ENCODE measurements around the gene ACRBP.

ACRBP gene

DNA sequence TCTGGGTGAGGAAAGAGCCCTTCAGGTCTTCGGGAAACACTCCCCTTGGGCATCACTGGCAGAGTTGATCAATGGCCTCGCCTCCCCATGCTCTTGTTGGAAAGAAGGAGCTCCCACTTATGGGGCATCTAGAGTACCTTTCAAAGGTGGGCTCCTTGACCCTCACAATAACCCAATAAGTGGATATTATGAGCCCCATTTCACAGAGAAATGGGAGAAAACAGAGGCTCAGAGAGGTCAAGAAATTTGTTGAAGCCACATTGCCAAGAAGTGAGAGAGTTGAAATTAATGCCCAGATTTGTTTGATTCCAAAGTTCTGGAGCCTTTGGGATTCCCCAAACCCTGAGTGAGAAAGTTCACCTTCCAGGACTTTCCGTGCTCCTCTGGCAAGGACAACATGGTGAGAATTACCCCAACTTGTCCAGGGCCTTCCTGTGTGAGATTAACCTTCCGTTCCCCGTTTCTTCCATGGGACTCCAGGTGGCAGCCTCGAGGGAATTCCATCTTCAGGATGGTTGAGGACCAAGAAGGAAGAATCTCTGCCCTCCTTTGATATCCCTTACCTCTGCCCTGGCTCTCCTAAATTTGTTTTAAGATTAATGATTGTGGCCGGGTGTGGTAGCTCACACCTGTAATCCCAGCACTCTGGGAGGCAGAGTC, 32.6 kb downstream of the ACRBP start:
- no peak for TF ChIP-seq ZNF8 (CRISPR knock-in tag; IDR thresholded peaks at IDR 0.05)
- no peak for TF ChIP-seq OSR1 (CRISPR knock-in tag; IDR thresholded peaks at IDR 0.05)
- TF ChIP-seq, protein P1, sequence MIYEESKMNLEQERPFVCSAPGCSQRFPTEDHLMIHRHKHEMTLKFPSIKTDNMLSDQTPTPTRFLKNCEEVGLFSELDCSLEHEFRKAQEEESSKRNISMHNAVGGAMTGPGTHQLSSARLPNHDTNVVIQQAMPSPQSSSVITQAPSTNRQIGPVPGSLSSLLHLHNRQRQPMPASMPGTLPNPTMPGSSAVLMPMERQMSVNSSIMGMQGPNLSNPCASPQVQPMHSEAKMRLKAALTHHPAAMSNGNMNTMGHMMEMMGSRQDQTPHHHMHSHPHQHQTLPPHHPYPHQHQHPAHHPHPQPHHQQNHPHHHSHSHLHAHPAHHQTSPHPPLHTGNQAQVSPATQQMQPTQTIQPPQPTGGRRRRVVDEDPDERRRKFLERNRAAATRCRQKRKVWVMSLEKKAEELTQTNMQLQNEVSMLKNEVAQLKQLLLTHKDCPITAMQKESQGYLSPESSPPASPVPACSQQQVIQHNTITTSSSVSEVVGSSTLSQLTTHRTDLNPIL (CRISPR knock-in tag; IDR thresholded peaks at IDR 0.05; ENCODE audit: low read depth), result no peak
- TF ChIP-seq, protein P2, sequence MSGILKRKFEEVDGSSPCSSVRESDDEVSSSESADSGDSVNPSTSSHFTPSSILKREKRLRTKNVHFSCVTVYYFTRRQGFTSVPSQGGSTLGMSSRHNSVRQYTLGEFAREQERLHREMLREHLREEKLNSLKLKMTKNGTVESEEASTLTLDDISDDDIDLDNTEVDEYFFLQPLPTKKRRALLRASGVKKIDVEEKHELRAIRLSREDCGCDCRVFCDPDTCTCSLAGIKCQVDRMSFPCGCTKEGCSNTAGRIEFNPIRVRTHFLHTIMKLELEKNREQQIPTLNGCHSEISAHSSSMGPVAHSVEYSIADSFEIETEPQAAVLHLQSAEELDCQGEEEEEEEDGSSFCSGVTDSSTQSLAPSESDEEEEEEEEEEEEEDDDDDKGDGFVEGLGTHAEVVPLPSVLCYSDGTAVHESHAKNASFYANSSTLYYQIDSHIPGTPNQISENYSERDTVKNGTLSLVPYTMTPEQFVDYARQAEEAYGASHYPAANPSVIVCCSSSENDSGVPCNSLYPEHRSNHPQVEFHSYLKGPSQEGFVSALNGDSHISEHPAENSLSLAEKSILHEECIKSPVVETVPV (CRISPR knock-in tag; IDR thresholded peaks at IDR 0.05), result no peak
- no peak for TF ChIP-seq ZC3H10 (CRISPR knock-in tag; IDR thresholded peaks at IDR 0.05)
- no peak for TF ChIP-seq BACH2 (CRISPR knock-in tag; IDR thresholded peaks at IDR 0.05; ENCODE audit: borderline replicate concordance)
- no peak for TF ChIP-seq ZFP30 (CRISPR knock-in tag; IDR thresholded peaks at IDR 0.05)
- TF ChIP-seq TCF4 (CRISPR knock-in tag; IDR thresholded peaks at IDR 0.05; ENCODE audit: borderline replicate concordance), result no peak
- TF ChIP-seq GLIS3 (CRISPR knock-in tag; IDR thresholded peaks at IDR 0.05), result no peak
- no peak for TF ChIP-seq SNAI2 (CRISPR knock-in tag; IDR thresholded peaks at IDR 0.05)
- no peak for TF ChIP-seq PPARA (CRISPR knock-in tag; IDR thresholded peaks at IDR 0.05; ENCODE audit: borderline replicate concordance)
- no peak for TF ChIP-seq ZNF70 (CRISPR knock-in tag; IDR thresholded peaks at IDR 0.05)
- TF ChIP-seq CSDC2 (CRISPR knock-in tag; IDR thresholded peaks at IDR 0.05), result no peak
- TF ChIP-seq RARB (CRISPR knock-in tag; IDR thresholded peaks at IDR 0.05), result no peak
- TF ChIP-seq, protein P3, sequence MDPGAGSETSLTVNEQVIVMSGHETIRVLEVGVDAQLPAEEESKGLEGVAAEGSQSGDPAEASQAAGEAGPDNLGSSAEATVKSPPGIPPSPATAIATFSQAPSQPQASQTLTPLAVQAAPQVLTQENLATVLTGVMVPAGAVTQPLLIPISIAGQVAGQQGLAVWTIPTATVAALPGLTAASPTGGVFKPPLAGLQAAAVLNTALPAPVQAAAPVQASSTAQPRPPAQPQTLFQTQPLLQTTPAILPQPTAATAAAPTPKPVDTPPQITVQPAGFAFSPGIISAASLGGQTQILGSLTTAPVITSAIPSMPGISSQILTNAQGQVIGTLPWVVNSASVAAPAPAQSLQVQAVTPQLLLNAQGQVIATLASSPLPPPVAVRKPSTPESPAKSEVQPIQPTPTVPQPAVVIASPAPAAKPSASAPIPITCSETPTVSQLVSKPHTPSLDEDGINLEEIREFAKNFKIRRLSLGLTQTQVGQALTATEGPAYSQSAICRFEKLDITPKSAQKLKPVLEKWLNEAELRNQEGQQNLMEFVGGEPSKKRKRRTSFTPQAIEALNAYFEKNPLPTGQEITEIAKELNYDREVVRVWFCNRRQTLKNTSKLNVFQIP (CRISPR knock-in tag; IDR thresholded peaks at IDR 0.05; ENCODE audit: borderline replicate concordance, low read depth), result no peak
- TF ChIP-seq ESRRG (CRISPR knock-in tag; IDR thresholded peaks at IDR 0.05), result no peak
- TF ChIP-seq, protein P4, sequence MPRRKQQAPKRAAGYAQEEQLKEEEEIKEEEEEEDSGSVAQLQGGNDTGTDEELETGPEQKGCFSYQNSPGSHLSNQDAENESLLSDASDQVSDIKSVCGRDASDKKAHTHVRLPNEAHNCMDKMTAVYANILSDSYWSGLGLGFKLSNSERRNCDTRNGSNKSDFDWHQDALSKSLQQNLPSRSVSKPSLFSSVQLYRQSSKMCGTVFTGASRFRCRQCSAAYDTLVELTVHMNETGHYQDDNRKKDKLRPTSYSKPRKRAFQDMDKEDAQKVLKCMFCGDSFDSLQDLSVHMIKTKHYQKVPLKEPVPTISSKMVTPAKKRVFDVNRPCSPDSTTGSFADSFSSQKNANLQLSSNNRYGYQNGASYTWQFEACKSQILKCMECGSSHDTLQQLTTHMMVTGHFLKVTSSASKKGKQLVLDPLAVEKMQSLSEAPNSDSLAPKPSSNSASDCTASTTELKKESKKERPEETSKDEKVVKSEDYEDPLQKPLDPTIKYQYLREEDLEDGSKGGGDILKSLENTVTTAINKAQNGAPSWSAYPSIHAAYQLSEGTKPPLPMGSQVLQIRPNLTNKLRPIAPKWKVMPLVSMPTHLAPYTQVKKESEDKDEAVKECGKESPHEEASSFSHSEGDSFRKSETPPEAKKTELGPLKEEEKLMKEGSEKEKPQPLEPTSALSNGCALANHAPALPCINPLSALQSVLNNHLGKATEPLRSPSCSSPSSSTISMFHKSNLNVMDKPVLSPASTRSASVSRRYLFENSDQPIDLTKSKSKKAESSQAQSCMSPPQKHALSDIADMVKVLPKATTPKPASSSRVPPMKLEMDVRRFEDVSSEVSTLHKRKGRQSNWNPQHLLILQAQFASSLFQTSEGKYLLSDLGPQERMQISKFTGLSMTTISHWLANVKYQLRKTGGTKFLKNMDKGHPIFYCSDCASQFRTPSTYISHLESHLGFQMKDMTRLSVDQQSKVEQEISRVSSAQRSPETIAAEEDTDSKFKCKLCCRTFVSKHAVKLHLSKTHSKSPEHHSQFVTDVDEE (CRISPR knock-in tag; IDR thresholded peaks at IDR 0.05), result no peak
- TF ChIP-seq, protein P5, sequence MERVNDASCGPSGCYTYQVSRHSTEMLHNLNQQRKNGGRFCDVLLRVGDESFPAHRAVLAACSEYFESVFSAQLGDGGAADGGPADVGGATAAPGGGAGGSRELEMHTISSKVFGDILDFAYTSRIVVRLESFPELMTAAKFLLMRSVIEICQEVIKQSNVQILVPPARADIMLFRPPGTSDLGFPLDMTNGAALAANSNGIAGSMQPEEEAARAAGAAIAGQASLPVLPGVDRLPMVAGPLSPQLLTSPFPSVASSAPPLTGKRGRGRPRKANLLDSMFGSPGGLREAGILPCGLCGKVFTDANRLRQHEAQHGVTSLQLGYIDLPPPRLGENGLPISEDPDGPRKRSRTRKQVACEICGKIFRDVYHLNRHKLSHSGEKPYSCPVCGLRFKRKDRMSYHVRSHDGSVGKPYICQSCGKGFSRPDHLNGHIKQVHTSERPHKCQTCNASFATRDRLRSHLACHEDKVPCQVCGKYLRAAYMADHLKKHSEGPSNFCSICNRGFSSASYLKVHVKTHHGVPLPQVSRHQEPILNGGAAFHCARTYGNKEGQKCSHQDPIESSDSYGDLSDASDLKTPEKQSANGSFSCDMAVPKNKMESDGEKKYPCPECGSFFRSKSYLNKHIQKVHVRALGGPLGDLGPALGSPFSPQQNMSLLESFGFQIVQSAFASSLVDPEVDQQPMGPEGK (CRISPR knock-in tag; IDR thresholded peaks at IDR 0.05; ENCODE audit: borderline replicate concordance), result no peak
- no peak for ATAC-seq

DNA sequence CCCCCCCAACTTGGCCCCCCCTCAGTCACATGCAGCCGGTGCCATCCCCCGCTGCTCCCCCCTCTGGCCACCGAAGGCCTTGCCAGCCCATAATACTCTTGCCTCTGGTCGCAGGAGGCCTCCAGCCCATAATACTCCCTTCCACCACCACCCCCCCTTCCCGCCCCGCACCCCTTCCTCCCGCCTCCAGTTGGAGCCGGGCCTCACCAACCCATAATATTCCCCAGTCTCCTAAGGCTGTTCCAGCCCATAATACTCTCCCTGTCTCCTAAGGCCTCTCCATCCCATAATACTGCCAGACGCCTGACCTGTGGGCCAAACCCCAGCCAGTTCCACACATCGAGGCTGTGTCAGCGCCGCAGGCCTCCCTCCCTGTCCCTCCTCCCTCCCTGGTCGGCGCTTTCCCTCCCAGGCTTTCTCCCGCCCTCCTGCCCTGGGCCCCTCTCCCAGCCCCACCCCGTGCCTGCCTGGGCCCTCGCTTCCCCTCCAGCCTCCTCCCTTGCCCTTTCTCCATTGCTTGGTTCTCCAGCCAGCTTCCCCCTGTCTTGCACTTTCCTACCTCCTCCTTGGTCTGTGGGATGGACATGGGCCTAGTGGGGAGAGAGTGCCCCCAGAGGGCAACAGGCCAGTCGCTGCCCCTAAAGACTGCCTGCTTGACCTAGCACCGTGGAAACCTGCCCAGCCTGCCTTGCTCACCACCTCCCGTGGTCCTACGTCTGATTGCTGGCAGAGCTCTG, 33.3 kb downstream of the ACRBP start:
- ATAC-seq, result peak; percentile 83
- TF ChIP-seq ZNF565 (CRISPR knock-in tag; conservative IDR thresholded peaks at IDR 0.05; ENCODE audit: low read depth) (0 out of 2 replicates have a peak, but pooled peaks have one; percentile 3), ZFP30 (CRISPR knock-in tag; IDR thresholded peaks at IDR 0.05) (no peak), TOX (CRISPR knock-in tag; IDR thresholded peaks at IDR 0.05; ENCODE audit: borderline replicate concordance) (peak; percentile 34; the same call in 1 of the 2 replicates), ZNF8 (CRISPR knock-in tag; IDR thresholded peaks at IDR 0.05) (no peak), ARNTL (CRISPR knock-in tag; IDR thresholded peaks at IDR 0.05; ENCODE audit: borderline replicate concordance, low read depth) (peak; percentile 76; the same call in 1 of the 2 replicates), BACH2 (CRISPR knock-in tag; IDR thresholded peaks at IDR 0.05; ENCODE audit: borderline replicate concordance) (no peak), SNAI2 (CRISPR knock-in tag; IDR thresholded peaks at IDR 0.05) (peak; percentile 58; the same call in 1 of the 2 replicates), ZFP3 (CRISPR knock-in tag; IDR thresholded peaks at IDR 0.05) (peak; percentile 53), ZNF70 (CRISPR knock-in tag; IDR thresholded peaks at IDR 0.05) (peak; percentile 32; the same call in 1 of the 2 replicates), ESRRG (CRISPR knock-in tag; IDR thresholded peaks at IDR 0.05) (no peak), GLIS3 (CRISPR knock-in tag; IDR thresholded peaks at IDR 0.05) (0 out of 2 replicates have a peak, but pooled peaks have one; percentile 59), RARB (CRISPR knock-in tag; IDR thresholded peaks at IDR 0.05) (no peak), ZC3H10 (CRISPR knock-in tag; IDR thresholded peaks at IDR 0.05) (no peak), CSDC2 (CRISPR knock-in tag; IDR thresholded peaks at IDR 0.05) (peak; percentile 91; the same call in 1 of the 2 replicates), PPARA (CRISPR knock-in tag; IDR thresholded peaks at IDR 0.05; ENCODE audit: borderline replicate concordance) (peak; percentile 79; the same call in 1 of the 2 replicates)
- TF ChIP-seq, protein P5 (CRISPR knock-in tag; IDR thresholded peaks at IDR 0.05; ENCODE audit: borderline replicate concordance), result no peak
- TF ChIP-seq, protein P1 (CRISPR knock-in tag; IDR thresholded peaks at IDR 0.05; ENCODE audit: low read depth), result no peak

All from SK-N-SH treated with all-trans-retinoic acid at 6 μM for 48 hours (cell line).